ENCODE measurements around the gene PDZRN3. TPM values are rescaled to one million over a fixed set of nuclear protein-coding genes. Genes with fewer than 3 reads are reported as not detected.

Gene PDZRN3
- total RNA-seq, 1 donor from 2014 or later: 3.4 TPM

- Histone ChIP-seq H3K4me3 (no peak overlapping the region), H3K79me2 (ENCODE audit: low read depth) (no peaks in the 10 kb centered on the region), H3K4me2 (no peak overlapping the region), H3F3A (ENCODE audit: low read depth) (no peaks in the 10 kb centered on the region), H3K9me3 (ENCODE audit: low read depth) (no peaks in the 10 kb centered on the region), H3K27ac (no peak overlapping the region), H2AFZ (replicated peaks) (no peak overlapping the region), H3K36me3 (no peaks in the 10 kb centered on the region), H4K20me1 (ENCODE audit: low read depth) (no peaks in the 10 kb centered on the region), H3K4me1 (no peaks in the 10 kb centered on the region), H3K27me3 (no peaks in the 10 kb centered on the region), H3K9ac (no peak overlapping the region)
- H3K4me1 Mint-ChIP-seq: peaks cover 6% of the 10 kb centered on the region
- DNase-seq (ENCODE audit: low spot score): no peak
- H3K36me3 Mint-ChIP-seq: no peaks in the 10 kb centered on the region
- no peaks in the 10 kb centered on the region for H3K9me3 Mint-ChIP-seq
- no peak for TF ChIP-seq CTCF (IDR thresholded peaks at IDR 0.05)
- no peak for TF ChIP-seq EZH2phosphoT487 (IDR thresholded peaks at IDR 0.05)
- TF ChIP-seq EZH2 (IDR thresholded peaks at IDR 0.05): no peak
- peaks cover 4% of the 10 kb centered on the region for H3K27me3 Mint-ChIP-seq (ENCODE audit: insufficient read depth, low read depth)
- no peak overlapping the region for H3K27ac Mint-ChIP-seq
- no peak overlapping the region for H3K4me3 Mint-ChIP-seq
Measured at GRCh38 chr3:73442886-73443285, 181.9 kb downstream of the PDZRN3 start.

DNA sequence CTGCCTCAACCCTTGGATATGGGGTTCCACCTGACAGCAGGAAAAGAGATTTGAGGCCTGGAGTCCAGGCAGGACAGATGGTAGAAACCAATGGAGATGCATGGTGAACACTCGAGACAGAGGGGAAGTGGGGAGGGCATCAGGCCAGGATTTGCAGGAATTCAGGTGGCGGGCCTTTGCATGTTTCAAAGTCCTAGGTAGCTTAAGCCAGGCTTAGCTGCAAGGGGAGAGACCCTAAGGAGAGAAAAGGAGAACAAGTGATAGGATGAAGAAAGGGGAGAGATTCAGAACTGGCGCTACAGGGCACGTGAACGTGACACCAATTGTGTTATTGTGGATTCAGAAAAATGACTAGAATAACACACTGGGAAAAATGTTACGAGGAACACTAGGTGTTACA, 182.6 kb downstream of the PDZRN3 start:
- Histone ChIP-seq H3K36me3 (no peaks in the 10 kb centered on the region), H3K9me3 (ENCODE audit: low read depth) (no peaks in the 10 kb centered on the region), H3K27ac (no peak overlapping the region), H4K20me1 (ENCODE audit: low read depth) (no peaks in the 10 kb centered on the region), H2AFZ (replicated peaks) (no peak overlapping the region), H3K9ac (no peak overlapping the region), H3K4me3 (no peak overlapping the region), H3K27me3 (no peaks in the 10 kb centered on the region), H3K4me1 (no peaks in the 10 kb centered on the region), H3K79me2 (ENCODE audit: low read depth) (no peaks in the 10 kb centered on the region), H3K4me2 (no peak overlapping the region), H3F3A (ENCODE audit: low read depth) (no peaks in the 10 kb centered on the region)
- DNase-seq (ENCODE audit: low spot score): no peak
- peaks cover 4% of the 10 kb centered on the region for H3K27me3 Mint-ChIP-seq (ENCODE audit: insufficient read depth, low read depth)
- H3K9me3 Mint-ChIP-seq: no peaks in the 10 kb centered on the region
- no peak overlapping the region for H3K27ac Mint-ChIP-seq
- H3K4me3 Mint-ChIP-seq: no peak overlapping the region
- peaks cover 6% of the 10 kb centered on the region for H3K4me1 Mint-ChIP-seq
- no peaks in the 10 kb centered on the region for H3K36me3 Mint-ChIP-seq
- no peak for TF ChIP-seq CTCF (IDR thresholded peaks at IDR 0.05)
- TF ChIP-seq EZH2phosphoT487 (IDR thresholded peaks at IDR 0.05): no peak
- TF ChIP-seq EZH2 (IDR thresholded peaks at IDR 0.05): no peak

GRCh38 chr3:73437828-73438227, 186.9 kb downstream of the PDZRN3 start:
- no peaks in the 10 kb centered on the region for H3K36me3 ChIP-seq
- TF ChIP-seq EZH2 (IDR thresholded peaks at IDR 0.05): no peak
- TF ChIP-seq EZH2phosphoT487 (IDR thresholded peaks at IDR 0.05): no peak
- TF ChIP-seq CTCF (IDR thresholded peaks at IDR 0.05): no peak

More at GRCh38 chr3:73437828-73438227, 186.9 kb downstream of the PDZRN3 start:
- Mint-ChIP-seq H3K27ac (no peak overlapping the region), H3K27me3 (ENCODE audit: insufficient read depth, low read depth) (peaks cover 6% of the 10 kb centered on the region), H3K36me3 (no peaks in the 10 kb centered on the region), H3K4me1 (peaks cover 8% of the 10 kb centered on the region), H3K9me3 (no peaks in the 10 kb centered on the region), H3K4me3 (no peak overlapping the region)
- no peaks in the 10 kb centered on the region for H3K27me3 ChIP-seq
- no peaks in the 10 kb centered on the region for H3K79me2 ChIP-seq (ENCODE audit: low read depth)
- no peaks in the 10 kb centered on the region for H3K4me1 ChIP-seq
- DNase-seq (ENCODE audit: low spot score): no peak
- no peak overlapping the region for H2AFZ ChIP-seq (replicated peaks)
- no peak overlapping the region for H3K4me2 ChIP-seq
- no peaks in the 10 kb centered on the region for H3F3A ChIP-seq (ENCODE audit: low read depth)
- H3K27ac ChIP-seq: no peak overlapping the region
- H3K4me3 ChIP-seq: no peak overlapping the region
- H3K9ac ChIP-seq: no peak overlapping the region
- no peaks in the 10 kb centered on the region for H4K20me1 ChIP-seq (ENCODE audit: low read depth)
- no peaks in the 10 kb centered on the region for H3K9me3 ChIP-seq (ENCODE audit: low read depth)
